Stimulated activated CD4-positive, alpha-beta T cell treated with anti-CD3 and anti-CD28 coated beads, Interleukin-12 subunit alpha, Interleukin-12 subunit beta, amount 100 ng/mL, for 24 hours (primary cell): ENCODE measurements around the gene SLIT1.

Experiments used
- DNase-seq, 2 experiments: peaks; one replicate each; pipeline ENCODE4 v3.0.0-alpha.2; 2020; ENCODE audit warnings: low read depth in 2 of 2

SLIT1 gene

GRCh38 chr10:97200616-97201015, 14.9 kb upstream of the SLIT1 start:
- no peak for DNase-seq

- no peak for DNase-seq
Observed at GRCh38 chr10:97199152-97199551, 13.4 kb upstream of the SLIT1 start.

GRCh38 chr10:97197030-97197500, 11.3 kb upstream of the SLIT1 start:
- DNase-seq: no peak

GRCh38 chr10:97196223-97197029, 10.7 kb upstream of the SLIT1 start:
- DNase-seq: peak; percentile 22 to 52

- DNase-seq: no peak
Observed at GRCh38 chr10:97195706-97196222, 10.0 kb upstream of the SLIT1 start.

- no peak for DNase-seq
Observed at GRCh38 chr10:97192952-97193435, 7.2 kb upstream of the SLIT1 start.

GRCh38 chr10:97190450-97190849, 4.7 kb upstream of the SLIT1 start:
- no peak for DNase-seq

DNA sequence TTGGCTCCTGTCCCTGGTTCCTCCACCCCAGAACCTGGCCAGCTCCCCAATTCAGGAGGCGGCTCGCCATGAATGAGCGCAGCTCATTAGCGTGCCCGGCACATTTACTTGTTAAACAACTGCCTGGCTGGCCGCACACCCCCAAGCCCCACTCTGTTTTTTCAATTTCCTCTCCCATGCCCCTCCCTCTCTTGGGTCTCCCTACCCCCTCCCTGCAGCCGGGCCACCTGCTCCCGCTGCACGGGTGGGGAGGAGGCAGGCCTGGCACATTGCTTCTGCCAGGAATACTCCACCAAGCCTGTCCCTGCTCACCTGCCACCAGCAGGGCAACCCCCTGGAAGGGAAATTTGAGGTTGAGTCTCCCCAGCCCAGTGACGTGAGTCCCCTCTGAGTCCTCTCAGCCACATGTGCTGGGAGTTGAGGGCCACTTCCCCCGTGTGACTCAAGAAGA, 2.5 kb upstream of the SLIT1 start:
- no peak for DNase-seq

DNA sequence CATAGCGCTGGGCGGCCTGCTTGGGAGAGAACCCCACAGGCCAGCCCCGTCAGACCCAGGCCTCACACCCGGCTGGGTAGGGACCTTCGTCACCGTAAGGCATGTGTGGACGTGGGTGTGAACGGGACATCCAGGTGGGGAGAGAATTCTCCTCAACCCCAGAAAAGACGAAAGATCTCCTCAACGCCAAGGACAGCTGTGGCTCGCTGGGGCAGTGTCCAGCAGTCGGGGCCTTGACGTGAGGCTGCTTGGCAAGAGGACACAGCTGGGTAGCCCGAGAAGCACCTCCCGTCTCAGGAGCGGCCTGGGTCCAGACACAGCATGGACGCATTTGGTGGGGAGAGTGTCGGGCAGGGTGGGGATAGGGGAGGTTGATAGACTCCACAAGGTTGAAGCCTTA, 1.2 kb upstream of the SLIT1 start:
- no peak for DNase-seq

- no peak for DNase-seq
Observed at GRCh38 chr10:97184971-97185325, 811 bp downstream of the SLIT1 start.

DNA sequence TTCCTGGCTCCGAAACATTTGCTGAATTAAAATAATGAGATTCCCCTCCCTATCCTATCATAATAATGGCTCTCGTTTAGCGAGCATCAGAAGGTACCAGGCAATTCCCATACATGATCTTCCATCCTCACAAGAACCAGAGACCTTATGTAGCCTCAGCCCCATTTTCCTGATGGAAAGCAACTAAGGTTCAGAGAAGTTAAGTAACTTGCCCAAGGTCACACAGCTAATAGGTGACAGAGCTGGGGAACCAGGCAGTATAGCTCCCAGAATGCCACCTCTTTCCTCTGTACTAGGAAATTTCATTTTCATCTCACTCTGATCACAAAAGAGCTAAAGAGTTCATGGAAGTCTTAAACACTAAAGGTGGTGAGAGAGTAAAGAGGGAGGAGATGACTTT, 2.4 kb downstream of the SLIT1 start:
- no peak for DNase-seq

GRCh38 chr10:97182288-97182990, 3.3 kb downstream of the SLIT1 start:
- no peak for DNase-seq

GRCh38 chr10:97180986-97181385, 4.8 kb downstream of the SLIT1 start:
- DNase-seq: no peak

DNA sequence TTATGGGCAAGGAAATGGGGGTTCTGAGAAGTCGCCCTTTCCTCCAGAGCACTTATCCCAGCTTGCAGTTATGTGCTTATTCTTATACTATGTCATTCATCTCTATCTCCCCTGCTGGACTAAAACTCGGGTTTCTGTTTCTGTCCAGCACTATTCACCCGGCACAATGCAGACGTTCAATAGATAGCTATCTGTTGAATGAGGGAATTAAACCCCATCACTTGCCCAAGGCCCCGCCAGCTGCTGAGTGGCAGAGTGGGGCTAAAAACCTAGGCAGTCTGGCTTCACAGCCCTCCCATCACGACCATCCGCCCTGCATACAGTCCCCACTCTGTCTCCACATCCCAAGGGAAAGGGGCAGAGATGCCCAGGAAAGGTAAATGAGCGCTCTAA, 5.4 kb downstream of the SLIT1 start:
- DNase-seq: no peak

DNA sequence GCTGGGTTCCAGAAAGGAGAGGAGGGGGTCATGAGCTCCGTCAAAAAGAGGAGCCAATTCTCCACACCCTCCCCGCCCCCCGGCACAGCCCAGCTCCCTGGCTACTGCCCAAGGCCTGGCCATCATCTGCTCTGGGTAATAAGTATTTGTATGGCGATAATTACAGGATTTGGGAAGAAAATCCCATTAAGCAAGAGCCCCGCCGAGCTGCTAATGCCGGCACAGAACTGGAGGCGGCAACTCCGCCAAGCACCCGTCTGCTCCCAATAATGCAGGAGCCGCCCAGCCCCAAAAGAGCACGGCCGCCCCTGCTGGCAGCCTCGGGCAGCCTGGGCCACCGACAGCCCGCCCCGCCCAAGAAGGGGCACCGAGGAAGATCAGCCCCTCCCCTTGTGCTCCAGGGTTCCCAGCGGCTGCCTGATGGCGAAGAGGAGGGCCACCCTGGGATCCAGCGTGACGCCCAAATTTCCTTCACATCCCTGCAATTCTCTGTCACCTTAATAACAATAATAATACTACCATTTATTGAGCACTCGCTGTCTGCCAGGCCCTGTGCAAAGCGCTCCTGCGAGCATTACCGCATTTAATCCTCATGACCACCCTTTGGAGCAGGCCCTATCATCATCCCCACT, 5.9 kb downstream of the SLIT1 start:
- DNase-seq: no peak

DNA sequence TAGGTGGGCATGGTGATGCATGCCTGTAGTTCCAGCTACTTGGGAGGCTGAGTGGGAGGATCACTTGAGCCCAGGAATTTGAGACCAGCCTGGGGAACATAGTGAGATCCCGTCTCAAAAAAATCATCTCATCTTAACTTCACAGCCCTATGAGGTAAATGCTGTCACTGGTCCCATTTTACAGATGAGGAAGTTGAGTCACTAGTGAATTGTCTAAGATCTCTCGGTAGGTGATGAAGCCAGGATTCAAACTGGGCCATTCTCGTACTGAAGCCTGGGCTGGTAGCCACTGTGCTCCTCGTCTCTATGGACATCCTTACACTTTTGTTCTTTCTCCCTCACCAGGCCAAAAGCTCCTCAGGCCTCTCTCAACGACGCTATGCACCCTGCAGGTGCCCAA, 6.4 kb downstream of the SLIT1 start:
- DNase-seq: no peak

DNA sequence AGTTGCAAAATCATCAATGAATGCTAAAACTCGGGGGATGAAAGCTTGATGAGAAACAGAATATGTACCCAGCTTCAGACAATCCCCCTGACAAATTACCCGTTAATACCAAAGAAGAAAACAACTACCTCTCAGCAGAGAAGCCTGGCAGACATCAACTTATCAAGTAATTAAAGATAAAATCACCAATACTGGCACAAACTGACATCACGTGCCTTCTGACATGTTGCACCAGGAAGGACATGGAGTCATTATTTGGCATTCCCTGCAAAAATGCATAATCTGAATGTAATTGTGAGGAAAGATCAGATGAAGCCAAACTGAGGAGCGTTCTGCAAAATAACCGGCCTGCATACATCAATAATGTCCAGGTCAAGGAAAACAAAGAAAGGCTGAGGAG, 7.7 kb downstream of the SLIT1 start:
- no peak for DNase-seq

DNA sequence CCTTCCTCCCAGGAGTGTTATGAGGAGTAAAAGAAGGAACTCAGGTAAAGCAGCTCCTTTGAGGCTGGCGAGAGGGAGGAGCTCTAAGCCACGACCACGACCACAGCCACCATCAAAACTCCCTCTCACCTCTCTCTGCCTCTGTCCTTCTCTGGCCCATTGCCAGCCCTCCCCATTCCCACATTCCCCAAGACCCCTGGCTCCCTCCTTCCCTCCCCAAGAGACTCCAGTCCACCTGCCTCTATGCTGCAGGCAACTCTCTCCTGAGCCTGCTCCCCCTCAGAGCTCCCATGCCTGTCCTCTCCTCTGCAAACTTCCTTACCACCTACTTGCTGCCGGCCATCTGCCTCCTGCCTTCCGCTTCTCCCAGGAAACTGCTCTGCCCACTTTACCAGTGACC, 9.5 kb downstream of the SLIT1 start:
- DNase-seq: no peak

DNA sequence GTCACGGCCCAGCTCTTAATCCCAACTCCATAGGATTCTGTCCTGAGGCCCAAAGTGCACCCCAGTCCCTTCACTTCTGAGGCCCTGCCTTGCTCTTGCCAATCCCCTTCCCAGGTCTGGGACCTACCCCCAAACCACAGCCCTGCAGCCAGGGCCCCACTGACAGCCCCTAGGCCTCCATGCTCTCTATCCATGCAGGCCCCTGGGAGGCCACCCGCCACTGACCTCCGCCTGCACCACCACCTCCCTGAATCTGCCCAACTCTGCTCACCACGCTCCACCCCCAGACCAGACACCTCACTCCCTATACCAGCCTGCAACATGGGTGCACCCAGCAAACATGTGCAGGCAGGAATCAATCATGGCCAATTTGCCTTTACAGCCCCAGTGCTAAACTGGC, 10.2 kb downstream of the SLIT1 start:
- DNase-seq: no peak

DNA sequence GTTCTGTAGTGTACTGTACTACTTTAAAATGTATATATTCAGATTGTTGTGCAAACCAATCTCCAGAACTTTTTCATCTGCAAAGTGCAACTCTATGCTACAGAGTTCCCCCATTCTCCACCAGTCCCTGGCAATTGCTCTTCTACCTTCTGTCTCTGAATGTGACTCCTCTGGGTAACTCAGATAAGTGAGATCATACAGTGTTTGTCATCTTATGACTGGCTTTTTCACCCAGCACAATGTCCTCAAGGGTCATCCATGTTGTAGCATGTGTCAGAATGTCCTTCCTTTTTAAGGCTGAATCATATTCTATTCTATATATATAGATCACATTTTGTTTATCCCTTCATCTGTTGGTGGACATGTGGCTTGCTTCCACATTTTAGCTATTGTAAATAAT, 10.8 kb downstream of the SLIT1 start:
- DNase-seq: no peak

DNA sequence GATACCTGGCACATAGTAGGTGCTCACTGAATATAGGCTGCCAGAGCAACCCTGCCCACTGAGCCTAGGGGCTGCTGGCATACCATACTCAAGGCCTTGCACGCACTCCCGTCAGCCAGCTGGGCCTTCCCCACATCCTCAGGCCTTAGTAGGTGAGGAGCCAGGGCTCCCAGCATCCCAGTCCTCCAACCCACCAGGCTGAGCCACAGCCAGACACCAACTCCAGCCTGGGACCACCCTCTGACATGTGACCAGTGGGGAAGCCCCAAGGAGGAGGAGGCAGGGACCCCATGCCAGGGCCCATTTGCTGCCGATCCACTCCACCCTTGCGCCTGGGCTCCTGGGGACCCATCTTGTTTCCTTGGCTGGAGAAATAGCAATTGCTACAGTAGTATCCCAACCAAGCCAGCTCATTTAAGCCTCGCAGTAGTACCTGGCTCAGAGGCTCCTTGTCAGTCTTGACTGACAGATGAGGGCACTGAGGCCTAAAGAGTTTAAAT, 11.4 kb downstream of the SLIT1 start:
- no peak for DNase-seq

- DNase-seq: no peak
Observed at GRCh38 chr10:97173036-97173435, 12.7 kb downstream of the SLIT1 start.
